Epithelial cell of proximal tubule (primary cell): Measurements from ENCODE around the gene SLC29A1. TPM values are rescaled to one million over a fixed set of nuclear protein-coding genes. Genes with fewer than 3 reads are reported as not detected.
A peak's percentile ranks its signal among the peaks of the same experiment; 100 is the strongest.

ENCODE experiments used
- DNase-seq: peaks from one replicate; pipeline ENCODE4 v3.0.0-alpha.2; 2011; ENCODE audit warnings: low read depth
- H3K4me3 ChIP-seq: 2 replicates; pipeline ENCODE4 v1.5.1; 2011; ENCODE audit warnings: low read depth, mild to moderate bottlenecking, low read length
- CTCF ChIP-seq: conservative IDR thresholded peaks from 2 replicates; pipeline ENCODE4 v1.5.1; 2012; ENCODE audit warnings: low read depth, mild to moderate bottlenecking, low read length
- total RNA-seq: library from RNA; depleted of rRNA; stranded (reverse); fragments of >200 nt; gene quantifications from 2 replicates; pipeline ENCODE4 v1.2.3, GENCODE V29; 2015

SLC29A1 gene
- total RNA-seq, 1 donor from 2014 or later, result 47.6 TPM

- DNase-seq, result no peak
Measured at GRCh38 chr6:44224029-44224964, 902 bp downstream of the SLC29A1 start.

GRCh38 chr6:44224965-44225305 is 1.5 kb downstream of the SLC29A1 start:
- DNase-seq, result no peak
- no peak for TF ChIP-seq CTCF
- no peak overlapping the region for H3K4me3 ChIP-seq

More at GRCh38 chr6:44224029-44224964, 902 bp downstream of the SLC29A1 start:
- no peak for TF ChIP-seq CTCF
- peak overlapping the region; percentile 66 for H3K4me3 ChIP-seq

GRCh38 chr6:44225579-44226325 is 2.4 kb downstream of the SLC29A1 start:
- no peak overlapping the region for H3K4me3 ChIP-seq
- no peak for TF ChIP-seq CTCF
- no peak for DNase-seq

GRCh38 chr6:44226368-44227147 is 3.2 kb downstream of the SLC29A1 start:
- DNase-seq, result no peak
- H3K4me3 ChIP-seq, result no peak overlapping the region
- no peak for TF ChIP-seq CTCF

- no peak for DNase-seq
- no peak for TF ChIP-seq CTCF
- H3K4me3 ChIP-seq, result no peak overlapping the region
Measured at GRCh38 chr6:44227148-44227793, 3.9 kb downstream of the SLC29A1 start.

- no peak for DNase-seq
- no peak overlapping the region for H3K4me3 ChIP-seq
- no peak for TF ChIP-seq CTCF
Measured at GRCh38 chr6:44228031-44228430, 4.6 kb downstream of the SLC29A1 start.
